ENCODE results near the gene CAMTA1. TPM values are rescaled to one million over a fixed set of nuclear protein-coding genes. Genes with fewer than 3 reads are reported as not detected.
"Not testable (repeated sequence)": the region's sequence is repeated elsewhere in the genome, so short reads cannot be mapped to it uniquely, and the experiment has no call there.

Gene CAMTA1
- total RNA-seq, 1 donor from 2014 or later, result 268 TPM

DNA sequence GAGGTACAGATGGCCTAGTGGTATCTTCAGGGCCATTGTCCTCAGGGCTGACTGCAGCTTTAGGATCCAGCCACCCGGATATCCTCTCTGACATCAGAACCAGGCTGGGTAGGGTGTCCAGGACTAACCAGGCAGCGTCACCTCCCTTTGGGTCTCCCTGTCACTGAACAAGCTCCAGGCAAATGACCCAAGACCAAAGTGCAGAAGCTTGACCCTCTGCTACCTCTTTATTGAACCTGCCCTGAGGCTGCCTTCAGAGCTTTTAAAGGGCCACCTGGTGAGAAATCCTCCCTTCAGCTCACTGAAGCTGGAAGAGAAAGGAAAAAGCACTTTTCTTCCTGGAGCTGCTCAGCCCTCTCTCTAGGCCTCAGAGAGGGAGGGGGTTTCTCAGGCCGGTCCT lies 906.8 kb downstream of the CAMTA1 start:
- Mint-ChIP-seq H3K36me3 (peaks cover 12% of the 10 kb centered on the region), H3K9me3 (peaks cover 24% of the 10 kb centered on the region), H3K4me3 (no peak overlapping the region), H3K27me3 (ENCODE audit: insufficient read depth, low read depth) (peaks cover 18% of the 10 kb centered on the region), H3K27ac (peak overlapping the region; percentile 57), H3K4me1 (peaks cover 23% of the 10 kb centered on the region)
- H3K4me2 ChIP-seq, result no peak overlapping the region
- H3K79me2 ChIP-seq (ENCODE audit: low read depth), result no peaks in the 10 kb centered on the region
- no peaks in the 10 kb centered on the region for H3K4me1 ChIP-seq
- H4K20me1 ChIP-seq (ENCODE audit: low read depth), result no peaks in the 10 kb centered on the region
- no peak for DNase-seq (ENCODE audit: low spot score)
- no peaks in the 10 kb centered on the region for H3K36me3 ChIP-seq
- H3K9me3 ChIP-seq (ENCODE audit: low read depth), result no peaks in the 10 kb centered on the region
- no peak overlapping the region for H3K9ac ChIP-seq
- no peaks in the 10 kb centered on the region for H3F3A ChIP-seq (ENCODE audit: low read depth)
- no peak overlapping the region for H3K27ac ChIP-seq
- H3K4me3 ChIP-seq, result no peak overlapping the region
- TF ChIP-seq EZH2phosphoT487 (IDR thresholded peaks at IDR 0.05) (no peak), CTCF (IDR thresholded peaks at IDR 0.05) (no peak), EZH2 (IDR thresholded peaks at IDR 0.05) (no peak)
- no peak overlapping the region for H2AFZ ChIP-seq (replicated peaks)
- no peaks in the 10 kb centered on the region for H3K27me3 ChIP-seq

- H3K9ac ChIP-seq; H3K4me2 ChIP-seq; H4K20me1 ChIP-seq (ENCODE audit: low read depth); H3K4me3 ChIP-seq; H2AFZ ChIP-seq (replicated peaks); H3K9me3 ChIP-seq (ENCODE audit: low read depth); H3K27ac ChIP-seq; H3F3A ChIP-seq (ENCODE audit: low read depth); H3K27me3 ChIP-seq; H3K36me3 ChIP-seq; H3K79me2 ChIP-seq (ENCODE audit: low read depth); H3K4me1 ChIP-seq; H3K27ac Mint-ChIP-seq; DNase-seq (ENCODE audit: low spot score); H3K4me3 Mint-ChIP-seq: not testable (repeated sequence)
- Mint-ChIP-seq H3K27me3 (ENCODE audit: insufficient read depth, low read depth) (peaks cover 18% of the 10 kb centered on the region), H3K4me1 (peaks cover 25% of the 10 kb centered on the region), H3K9me3 (peaks cover 24% of the 10 kb centered on the region), H3K36me3 (peaks cover 15% of the 10 kb centered on the region)
Measured at GRCh38 chr1:7693037-7693436, 907.8 kb downstream of the CAMTA1 start.

GRCh38 chr1:7693662-7694061 lies 908.4 kb downstream of the CAMTA1 start:
- H3F3A ChIP-seq (ENCODE audit: low read depth), result no peaks in the 10 kb centered on the region
- peaks cover 18% of the 10 kb centered on the region for H3K27me3 Mint-ChIP-seq (ENCODE audit: insufficient read depth, low read depth)
- no peak overlapping the region for H3K27ac ChIP-seq
- no peaks in the 10 kb centered on the region for H3K9me3 ChIP-seq (ENCODE audit: low read depth)
- H3K4me3 ChIP-seq, result no peak overlapping the region
- no peaks in the 10 kb centered on the region for H4K20me1 ChIP-seq (ENCODE audit: low read depth)
- peaks cover 24% of the 10 kb centered on the region for H3K9me3 Mint-ChIP-seq
- H3K4me1 Mint-ChIP-seq, result peaks cover 28% of the 10 kb centered on the region
- H3K36me3 Mint-ChIP-seq, result peaks cover 15% of the 10 kb centered on the region
- H3K36me3 ChIP-seq, result no peaks in the 10 kb centered on the region
- H2AFZ ChIP-seq (replicated peaks), result no peak overlapping the region
- no peak overlapping the region for H3K9ac ChIP-seq
- no peaks in the 10 kb centered on the region for H3K4me1 ChIP-seq
- DNase-seq (ENCODE audit: low spot score), result no peak
- H3K27me3 ChIP-seq, result no peaks in the 10 kb centered on the region
- H3K79me2 ChIP-seq (ENCODE audit: low read depth), result no peaks in the 10 kb centered on the region
- no peak overlapping the region for H3K4me3 Mint-ChIP-seq
- no peak overlapping the region for H3K4me2 ChIP-seq
- TF ChIP-seq EZH2 (IDR thresholded peaks at IDR 0.05), result no peak
- no peak for TF ChIP-seq EZH2phosphoT487 (IDR thresholded peaks at IDR 0.05)
- no peak for TF ChIP-seq CTCF (IDR thresholded peaks at IDR 0.05)
- H3K27ac Mint-ChIP-seq, result no peak overlapping the region

GRCh38 chr1:7694600-7695496 lies 909.6 kb downstream of the CAMTA1 start:
- Histone ChIP-seq H3K27ac (no peak overlapping the region), H3K79me2 (ENCODE audit: low read depth) (no peaks in the 10 kb centered on the region), H3K27me3 (no peaks in the 10 kb centered on the region), H3K9ac (no peak overlapping the region), H3F3A (ENCODE audit: low read depth) (no peaks in the 10 kb centered on the region), H3K9me3 (ENCODE audit: low read depth) (peaks cover 3% of the 10 kb centered on the region), H3K4me2 (no peak overlapping the region), H3K4me1 (no peaks in the 10 kb centered on the region), H2AFZ (replicated peaks) (no peak overlapping the region), H4K20me1 (ENCODE audit: low read depth) (no peaks in the 10 kb centered on the region), H3K4me3 (no peak overlapping the region), H3K36me3 (no peaks in the 10 kb centered on the region)
- Mint-ChIP-seq H3K36me3 (peaks cover 18% of the 10 kb centered on the region), H3K9me3 (peaks cover 24% of the 10 kb centered on the region), H3K4me1 (peaks cover 32% of the 10 kb centered on the region), H3K4me3 (no peak overlapping the region), H3K27ac (peak overlapping the region; percentile 18), H3K27me3 (ENCODE audit: insufficient read depth, low read depth) (peaks cover 18% of the 10 kb centered on the region)
- TF ChIP-seq CTCF (IDR thresholded peaks at IDR 0.05) (no peak), EZH2 (IDR thresholded peaks at IDR 0.05) (no peak), EZH2phosphoT487 (IDR thresholded peaks at IDR 0.05) (no peak)
- DNase-seq (ENCODE audit: low spot score), result no peak

Data from neural progenitor cell (in vitro differentiated cells).